Cardiac muscle cell (in vitro differentiated cells and primary cell): ENCODE results near the gene LMO3. TPM values are rescaled to one million over a fixed set of nuclear protein-coding genes. Genes with fewer than 3 reads are reported as not detected.

ENCODE experiments used
- DNase-seq, 2 donors: peaks; one replicate each; pipeline versions ENCODE4 v3.0.0 to v3.0.0-alpha.2; 2010 to 2017; ENCODE audit warnings: low read depth in 1 of 2, low spot score in 1 of 2
- H3K27ac ChIP-seq: fragments of 200-600 bp; sonication (generic); 2 replicates; pipeline ENCODE4 v1.5.1; 2016
- H3K27me3 ChIP-seq: fragments of 200-600 bp; sonication (generic); 2 replicates; pipeline ENCODE4 v1.6.0; 2016; ENCODE audit warnings: control low read depth
- H3K36me3 ChIP-seq: fragments of 200-600 bp; sonication (generic); 2 replicates; pipeline ENCODE4 v1.5.1; 2016; ENCODE audit warnings: control low read depth
- H3K4me1 ChIP-seq: fragments of 200-600 bp; sonication (generic); 2 replicates; pipeline ENCODE4 v1.8.1; 2017; ENCODE audit warnings: low read depth, mild to moderate bottlenecking, mixed run types
- H3K4me3 ChIP-seq: fragments of 200-600 bp; sonication (generic); 2 replicates; pipeline ENCODE4 v1.5.1; 2016; ENCODE audit warnings: mild to moderate bottlenecking
- H3K9me3 ChIP-seq: fragments of 200-600 bp; sonication (generic); 2 replicates; pipeline ENCODE4 v1.5.1; 2017; ENCODE audit warnings: low read depth, mild to moderate bottlenecking, control low read depth
- polyA plus RNA-seq: library from polyadenylated mRNA; unstranded; fragments of >200 nt; fragmentation: Nextera tagmentation; extraction: Ambion mirVana; gene quantifications from 2 replicates; pipeline ENCODE4 v1.2.1, GENCODE V29; 2016
- total RNA-seq: library from RNA; depleted of rRNA; stranded (reverse); fragments of >200 nt; gene quantifications from 2 replicates; pipeline ENCODE4 v1.2.3, GENCODE V29; 2016
- TF ChIP-seq, protein P1 (sequence below): IDR thresholded peaks from 2 replicates; pipeline ENCODE4 v1.5.1; 2012; ENCODE audit warnings: low read depth, mild to moderate bottlenecking, low read length

Gene LMO3
- total RNA-seq (26.2 and 29.3 TPM in 2 replicates), polyA plus RNA-seq (12.2 and 37.6 TPM in 2 replicates)

GRCh38 chr12:16606117-16606200 lies at the start of gene LMO3:
TSS of gene LMO3 (minus strand) at chr12:16606162. CDS start at chr12:16600860, 5,302 bp downstream.
- Histone ChIP-seq H3K4me1 (peaks cover 23% of the 10 kb centered on the region), H3K27me3 (peaks cover 39% of the 10 kb centered on the region), H3K36me3 (no peaks in the 10 kb centered on the region), H3K4me3 (peak within 1 kb of the TSS; percentile 86), H3K27ac (peak within 1 kb of the TSS; percentile 58), H3K9me3 (no peaks in the 10 kb centered on the region)
- TF ChIP-seq, protein P1, sequence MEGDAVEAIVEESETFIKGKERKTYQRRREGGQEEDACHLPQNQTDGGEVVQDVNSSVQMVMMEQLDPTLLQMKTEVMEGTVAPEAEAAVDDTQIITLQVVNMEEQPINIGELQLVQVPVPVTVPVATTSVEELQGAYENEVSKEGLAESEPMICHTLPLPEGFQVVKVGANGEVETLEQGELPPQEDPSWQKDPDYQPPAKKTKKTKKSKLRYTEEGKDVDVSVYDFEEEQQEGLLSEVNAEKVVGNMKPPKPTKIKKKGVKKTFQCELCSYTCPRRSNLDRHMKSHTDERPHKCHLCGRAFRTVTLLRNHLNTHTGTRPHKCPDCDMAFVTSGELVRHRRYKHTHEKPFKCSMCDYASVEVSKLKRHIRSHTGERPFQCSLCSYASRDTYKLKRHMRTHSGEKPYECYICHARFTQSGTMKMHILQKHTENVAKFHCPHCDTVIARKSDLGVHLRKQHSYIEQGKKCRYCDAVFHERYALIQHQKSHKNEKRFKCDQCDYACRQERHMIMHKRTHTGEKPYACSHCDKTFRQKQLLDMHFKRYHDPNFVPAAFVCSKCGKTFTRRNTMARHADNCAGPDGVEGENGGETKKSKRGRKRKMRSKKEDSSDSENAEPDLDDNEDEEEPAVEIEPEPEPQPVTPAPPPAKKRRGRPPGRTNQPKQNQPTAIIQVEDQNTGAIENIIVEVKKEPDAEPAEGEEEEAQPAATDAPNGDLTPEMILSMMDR, result no peak
- DNase-seq, result no peak

DNA sequence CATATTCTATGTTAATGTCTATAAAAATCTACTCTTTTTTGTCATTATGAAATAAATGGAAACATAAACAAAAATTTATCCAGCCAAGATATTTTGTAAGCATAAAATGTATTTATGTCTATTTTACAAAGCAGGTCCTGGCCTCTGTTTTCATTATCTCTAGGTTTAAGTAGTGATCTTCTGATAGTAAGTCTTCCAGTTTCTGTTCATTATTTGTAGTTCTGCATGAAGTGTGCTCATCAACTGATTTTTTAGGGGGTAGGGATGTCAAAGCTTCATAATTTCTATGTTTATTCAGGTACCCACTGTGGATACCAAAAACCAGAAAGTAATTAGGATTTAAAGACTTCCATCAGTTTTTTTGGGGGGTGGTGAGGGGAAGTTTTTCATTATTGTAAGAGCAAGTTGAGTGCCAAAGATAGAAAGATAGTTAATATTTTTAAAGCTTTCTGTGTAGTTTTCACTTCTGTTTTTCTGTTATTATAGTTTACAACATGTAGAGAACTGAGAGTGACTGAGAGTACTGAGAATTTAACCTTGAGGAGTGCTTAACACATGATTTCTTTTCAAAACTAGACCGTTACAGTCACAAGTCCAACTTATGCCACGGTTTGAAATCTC lies 30.6 kb upstream of the LMO3 start:
- DNase-seq, result no peak
- no peak overlapping the region for H3K4me3 ChIP-seq
- TF ChIP-seq, protein P1, result no peak
- H3K4me1 ChIP-seq, result peaks cover 11% of the 10 kb centered on the region
- no peaks in the 10 kb centered on the region for H3K9me3 ChIP-seq
- no peak overlapping the region for H3K27ac ChIP-seq
- no peaks in the 10 kb centered on the region for H3K27me3 ChIP-seq
- no peaks in the 10 kb centered on the region for H3K36me3 ChIP-seq

DNA sequence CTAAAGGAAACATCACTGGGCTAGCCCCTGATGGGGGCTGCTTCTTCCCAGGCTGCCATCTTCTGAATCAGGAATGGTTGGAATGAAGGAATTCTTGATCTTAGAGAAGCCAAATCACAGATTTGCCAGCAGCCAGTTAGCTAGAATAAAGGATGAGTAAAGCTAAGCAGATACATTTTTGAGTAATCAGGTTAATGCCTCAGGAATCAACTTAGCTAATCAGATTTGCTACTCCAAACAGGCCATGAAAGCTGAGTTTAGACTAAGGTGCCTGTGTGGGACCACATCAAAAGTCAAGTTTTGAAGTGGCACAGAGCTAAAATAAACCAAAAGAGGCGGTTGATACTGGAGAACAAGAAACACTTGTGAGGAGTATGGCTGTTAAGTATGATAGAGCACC lies 28.8 kb upstream of the LMO3 start:
- H3K9me3 ChIP-seq, result no peaks in the 10 kb centered on the region
- H3K27ac ChIP-seq, result peak overlapping the region; percentile 77
- no peak overlapping the region for H3K4me3 ChIP-seq
- H3K36me3 ChIP-seq, result no peaks in the 10 kb centered on the region
- peaks cover 11% of the 10 kb centered on the region for H3K4me1 ChIP-seq
- peak in 1 of 2 donors; percentile 19 for DNase-seq
- no peaks in the 10 kb centered on the region for H3K27me3 ChIP-seq
- TF ChIP-seq, protein P1, result no peak

DNA sequence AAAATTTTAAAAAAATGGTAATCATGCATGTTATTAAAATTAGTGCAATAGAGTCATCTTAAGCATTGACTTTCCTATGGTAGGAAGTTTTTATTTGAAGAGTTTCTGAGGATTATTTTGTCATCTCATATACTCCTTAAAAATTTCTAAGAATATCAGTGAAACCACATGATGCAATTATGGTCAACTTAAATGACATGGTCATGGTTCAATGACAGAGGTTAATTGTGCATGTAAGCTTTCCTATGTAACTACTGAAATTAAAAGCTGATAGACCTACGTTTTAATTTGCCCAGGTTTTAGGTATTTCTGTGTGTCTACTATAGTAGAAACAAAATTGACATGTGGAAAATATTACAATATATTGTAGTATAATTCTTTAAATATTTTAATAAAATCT lies 21.0 kb upstream of the LMO3 start:
- no peaks in the 10 kb centered on the region for H3K27me3 ChIP-seq
- no peaks in the 10 kb centered on the region for H3K9me3 ChIP-seq
- H3K27ac ChIP-seq, result no peak overlapping the region
- no peak overlapping the region for H3K4me3 ChIP-seq
- TF ChIP-seq, protein P1, result no peak
- no peaks in the 10 kb centered on the region for H3K4me1 ChIP-seq
- DNase-seq, result no peak
- no peaks in the 10 kb centered on the region for H3K36me3 ChIP-seq

DNA sequence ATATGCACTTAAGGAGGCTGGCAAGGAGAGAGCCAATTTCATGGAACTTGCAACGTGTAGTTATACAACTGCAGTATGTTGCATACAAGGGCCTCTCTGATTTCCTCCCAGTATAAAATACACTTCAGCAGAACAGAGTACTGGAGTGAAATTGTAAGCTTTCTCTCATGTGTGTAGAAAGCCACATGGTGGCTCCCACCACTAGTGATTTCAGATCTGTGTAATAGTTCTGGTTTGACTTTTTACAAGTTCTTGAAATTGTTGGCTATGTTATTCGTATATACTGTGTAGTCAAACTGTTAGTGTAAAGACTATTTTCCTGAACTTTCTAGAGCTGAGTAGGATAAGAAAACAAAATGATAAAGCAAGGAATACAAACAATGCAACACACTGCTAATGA lies 16.4 kb upstream of the LMO3 start:
- TF ChIP-seq, protein P1, result no peak
- Histone ChIP-seq H3K4me3 (no peak overlapping the region), H3K36me3 (no peaks in the 10 kb centered on the region)

GRCh38 chr12:16619537-16619936 lies 13.6 kb upstream of the LMO3 start:
- TF ChIP-seq, protein P1, result no peak
- Histone ChIP-seq H3K27me3 (no peaks in the 10 kb centered on the region), H3K4me3 (no peak overlapping the region), H3K36me3 (no peaks in the 10 kb centered on the region), H3K27ac (no peak overlapping the region), H3K4me1 (no peaks in the 10 kb centered on the region), H3K9me3 (no peaks in the 10 kb centered on the region)
- DNase-seq, result no peak

More for the DNA sequence above, 16.4 kb upstream of the LMO3 start:
- Histone ChIP-seq H3K27ac (no peak overlapping the region), H3K4me1 (no peaks in the 10 kb centered on the region), H3K9me3 (no peaks in the 10 kb centered on the region), H3K27me3 (no peaks in the 10 kb centered on the region)
- peak in 1 of 2 donors; percentile 11 for DNase-seq
